ENCODE measurements around the gene BANP. TPM values are rescaled to one million over a fixed set of nuclear protein-coding genes. Genes with fewer than 3 reads are reported as not detected.

The BANP gene
- total and polyA plus RNA-seq, 2 experiments from 2014 or later, result 14.8 TPM

GRCh38 chr16:87971933-87972332, 20.7 kb downstream of the BANP start:
- no peak overlapping the region for H3K4me2 ChIP-seq (ENCODE audit: unreplicated experiment)
- H3K9me3 ChIP-seq (ENCODE audit: low read depth), result peaks cover 6% of the 10 kb centered on the region
- no peak overlapping the region for H2AFZ ChIP-seq
- H3K27me3 ChIP-seq (replicated peaks; ENCODE audit: insufficient read depth), result no peaks in the 10 kb centered on the region
- in situ Hi-C loops (cut with MboI), result no loop called here
- no peaks in the 10 kb centered on the region for H4K20me1 ChIP-seq (ENCODE audit: insufficient read depth)
- 89 to 90% methylated on average over 2 of the region's 2 CpGs for WGBS, 2 experiments (ENCODE audit: low coverage in 1 of 2, low lambda C conversion rate in 2 of 2, missing lambda C conversion rate in 2 of 2)
- no peak overlapping the region for H3K4me3 ChIP-seq
- no peak overlapping the region for H3K27ac ChIP-seq
- peaks cover 90% of the 10 kb centered on the region for H3K79me2 ChIP-seq (ENCODE audit: insufficient read depth)
- TF ChIP-seq EZH2phosphoT487 (IDR thresholded peaks at IDR 0.05; ENCODE audit: insufficient read depth, low read depth) (no peak), EZH2 (IDR thresholded peaks at IDR 0.05; ENCODE audit: insufficient read depth, poor library complexity, severe bottlenecking) (no peak)
- peaks cover 11% of the 10 kb centered on the region for H3F3A ChIP-seq (ENCODE audit: insufficient read depth)
- H3K9ac ChIP-seq, result no peak overlapping the region
- peaks cover 29% of the 10 kb centered on the region for H3K4me1 ChIP-seq (ENCODE audit: insufficient read depth)
- H3K36me3 ChIP-seq (ENCODE audit: low read depth), result 0 out of 2 replicates have a peak, but pooled peaks cover 4% of the 10 kb centered on the region
- no peaks in the 10 kb centered on the region for H3K9me2 ChIP-seq (ENCODE audit: insufficient read depth)
- peak; percentile 34 for DNase-seq

GRCh38 chr16:87973717-87974116, 22.5 kb downstream of the BANP start:
- peaks cover 76% of the 10 kb centered on the region for H3K79me2 ChIP-seq (ENCODE audit: insufficient read depth)
- 98 to 99% methylated on average over 3 of the region's 3 CpGs for WGBS, 2 experiments (ENCODE audit: low coverage in 1 of 2, low lambda C conversion rate in 2 of 2, missing lambda C conversion rate in 2 of 2)

DNA sequence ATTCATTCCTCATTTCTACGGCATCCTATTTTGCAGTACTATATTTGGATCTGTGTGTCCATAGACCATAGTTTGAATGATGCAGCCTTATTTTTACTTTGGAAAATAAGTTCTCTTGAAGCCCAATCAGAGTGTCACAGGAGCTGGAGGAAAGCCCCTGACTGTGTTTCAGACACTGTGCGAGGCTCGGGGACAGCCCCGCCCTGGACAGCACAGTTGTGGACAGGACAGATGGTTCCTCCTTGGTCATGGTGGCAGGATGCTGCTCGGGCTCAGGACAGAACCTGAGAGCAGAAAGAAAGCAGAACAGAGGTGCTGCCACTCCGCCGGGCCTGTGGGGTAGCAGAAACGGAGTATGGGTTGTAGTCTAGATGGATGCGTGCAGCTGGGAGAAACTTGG, 22.9 kb downstream of the BANP start:
- H3K4me2 ChIP-seq (ENCODE audit: unreplicated experiment), result no peak overlapping the region
- peaks cover 16% of the 10 kb centered on the region for H3K4me1 ChIP-seq (ENCODE audit: insufficient read depth)
- no peak overlapping the region for H3K4me3 ChIP-seq
- no peaks in the 10 kb centered on the region for H4K20me1 ChIP-seq (ENCODE audit: insufficient read depth)
- H3K79me2 ChIP-seq (ENCODE audit: insufficient read depth), result peaks cover 77% of the 10 kb centered on the region
- peaks cover 11% of the 10 kb centered on the region for H3F3A ChIP-seq (ENCODE audit: insufficient read depth)
- TF ChIP-seq EZH2phosphoT487 (IDR thresholded peaks at IDR 0.05; ENCODE audit: insufficient read depth, low read depth) (no peak), EZH2 (IDR thresholded peaks at IDR 0.05; ENCODE audit: insufficient read depth, poor library complexity, severe bottlenecking) (no peak)
- DNase-seq, result no peak
- 0 out of 2 replicates have a peak, but pooled peaks cover 4% of the 10 kb centered on the region for H3K36me3 ChIP-seq (ENCODE audit: low read depth)
- WGBS, 2 experiments (ENCODE audit: low coverage in 1 of 2, low lambda C conversion rate in 2 of 2, missing lambda C conversion rate in 2 of 2), result 88 to 91% methylated on average over 9 of the region's 9 CpGs
- in situ Hi-C loops (cut with MboI), result no loop called here
- H3K9me3 ChIP-seq (ENCODE audit: low read depth), result peaks cover 6% of the 10 kb centered on the region
- no peaks in the 10 kb centered on the region for H3K27me3 ChIP-seq (replicated peaks; ENCODE audit: insufficient read depth)
- no peak overlapping the region for H2AFZ ChIP-seq
- no peak overlapping the region for H3K27ac ChIP-seq
- no peaks in the 10 kb centered on the region for H3K9me2 ChIP-seq (ENCODE audit: insufficient read depth)
- no peak overlapping the region for H3K9ac ChIP-seq

More at GRCh38 chr16:87973717-87974116, 22.5 kb downstream of the BANP start:
- Histone ChIP-seq H3K27me3 (replicated peaks; ENCODE audit: insufficient read depth) (no peaks in the 10 kb centered on the region), H3K9me2 (ENCODE audit: insufficient read depth) (no peaks in the 10 kb centered on the region), H3K9ac (no peak overlapping the region), H3K27ac (no peak overlapping the region), H3K4me2 (ENCODE audit: unreplicated experiment) (no peak overlapping the region), H3K36me3 (ENCODE audit: low read depth) (0 out of 2 replicates have a peak, but pooled peaks cover 4% of the 10 kb centered on the region), H3F3A (ENCODE audit: insufficient read depth) (peaks cover 11% of the 10 kb centered on the region), H3K4me1 (ENCODE audit: insufficient read depth) (peaks cover 21% of the 10 kb centered on the region), H3K4me3 (no peak overlapping the region), H2AFZ (no peak overlapping the region), H3K9me3 (ENCODE audit: low read depth) (peaks cover 6% of the 10 kb centered on the region), H4K20me1 (ENCODE audit: insufficient read depth) (no peaks in the 10 kb centered on the region)
- TF ChIP-seq EZH2phosphoT487 (IDR thresholded peaks at IDR 0.05; ENCODE audit: insufficient read depth, low read depth), result no peak
- no peak for TF ChIP-seq EZH2 (IDR thresholded peaks at IDR 0.05; ENCODE audit: insufficient read depth, poor library complexity, severe bottlenecking)
- in situ Hi-C loops (cut with MboI), result no loop called here
- no peak for DNase-seq

GRCh38 chr16:87976665-87977064, 25.4 kb downstream of the BANP start:
- Histone ChIP-seq H3K9me3 (ENCODE audit: low read depth) (peaks cover 6% of the 10 kb centered on the region), H4K20me1 (ENCODE audit: insufficient read depth) (no peaks in the 10 kb centered on the region), H3K36me3 (ENCODE audit: low read depth) (0 out of 2 replicates have a peak, but pooled peaks cover 4% of the 10 kb centered on the region), H3F3A (ENCODE audit: insufficient read depth) (0 out of 2 replicates have a peak, but pooled peaks cover 2% of the 10 kb centered on the region), H3K27me3 (replicated peaks; ENCODE audit: insufficient read depth) (no peaks in the 10 kb centered on the region), H3K9ac (peak overlapping the region; percentile 46), H3K27ac (peak overlapping the region; percentile 33), H3K9me2 (ENCODE audit: insufficient read depth) (no peaks in the 10 kb centered on the region), H3K4me2 (ENCODE audit: unreplicated experiment) (peak overlapping the region; percentile 3), H3K4me1 (ENCODE audit: insufficient read depth) (peaks cover 7% of the 10 kb centered on the region; the same call in 1 of the 2 replicates), H3K4me3 (no peak overlapping the region), H3K79me2 (ENCODE audit: insufficient read depth) (peaks cover 62% of the 10 kb centered on the region), H2AFZ (no peak overlapping the region)
- WGBS, 2 experiments (ENCODE audit: low coverage in 1 of 2, low lambda C conversion rate in 2 of 2, missing lambda C conversion rate in 2 of 2), result 38 to 63% methylated on average over 3 of the region's 3 CpGs
- DNase-seq, result peak; percentile 57
- in situ Hi-C loops (cut with MboI), result no loop called here
- TF ChIP-seq EZH2phosphoT487 (IDR thresholded peaks at IDR 0.05; ENCODE audit: insufficient read depth, low read depth), result no peak
- TF ChIP-seq EZH2 (IDR thresholded peaks at IDR 0.05; ENCODE audit: insufficient read depth, poor library complexity, severe bottlenecking), result no peak

Data from GM23248 (cell line).